CD4-positive, alpha-beta T cell treated with Interleukin-6 for 4 hours (primary cell): ENCODE measurements around the gene FHL2.
"Not testable (repeated sequence)": the region's sequence is repeated elsewhere in the genome, so short reads cannot be mapped to it uniquely, and the experiment has no call there.

Source experiments
- DNase-seq: peaks from one replicate; pipeline ENCODE4 v3.0.0-alpha.2; 2020; ENCODE audit warnings: mixed read lengths

FHL2 gene

DNA sequence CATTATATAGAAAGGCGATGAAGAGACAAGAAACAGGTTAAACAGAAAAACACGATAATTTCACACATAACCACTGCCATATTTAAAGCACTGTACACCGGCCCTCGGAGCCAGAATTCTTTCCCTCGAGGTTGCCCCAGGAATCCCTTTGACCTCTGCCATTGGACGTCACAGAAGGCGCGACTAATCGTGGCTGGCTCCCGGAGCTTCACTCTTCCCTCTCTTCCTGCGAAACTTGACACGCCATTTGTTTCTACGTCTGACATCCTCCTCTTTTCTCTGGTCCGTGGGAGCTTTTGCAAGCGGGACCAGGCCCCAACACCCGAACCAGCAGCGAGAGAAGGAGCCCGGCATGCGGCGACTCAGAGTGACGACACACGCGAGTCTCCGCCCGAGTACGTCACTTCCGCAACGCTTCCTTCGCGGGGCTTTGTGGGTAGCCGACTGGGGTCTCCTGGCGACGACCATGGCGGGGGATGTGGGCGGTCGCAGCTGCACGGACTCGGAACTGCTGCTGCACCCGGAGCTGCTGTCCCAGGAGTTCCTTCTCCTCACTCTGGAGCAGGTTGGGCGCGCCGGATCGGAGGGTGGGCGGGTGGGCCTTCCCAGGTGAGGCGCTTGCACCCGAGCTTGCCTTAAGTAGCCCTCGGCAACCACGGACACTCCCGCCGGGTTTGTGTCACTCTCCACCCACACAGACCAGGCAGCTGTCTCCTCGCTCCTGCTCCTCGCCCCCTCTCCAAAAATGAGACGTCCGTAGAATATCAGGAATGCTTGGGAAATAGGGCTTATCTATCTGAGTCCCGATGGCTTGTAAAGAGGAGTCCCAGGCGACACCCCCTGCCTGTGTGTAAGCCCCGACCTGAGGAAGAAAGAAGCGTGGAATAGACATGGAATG lies 61.5 kb downstream of the FHL2 start, which contains the start of gene C2orf49:
TSS of gene C2orf49 (plus strand) at position 419 of the 898 bp plus-strand sequence. CDS start at position 467, 48 bp downstream.
- DNase-seq = peak; percentile 88

- DNase-seq = no peak
These were observed 62.1 kb downstream of the FHL2 start for GRCh38 chr2:105336786-105337121.

DNA sequence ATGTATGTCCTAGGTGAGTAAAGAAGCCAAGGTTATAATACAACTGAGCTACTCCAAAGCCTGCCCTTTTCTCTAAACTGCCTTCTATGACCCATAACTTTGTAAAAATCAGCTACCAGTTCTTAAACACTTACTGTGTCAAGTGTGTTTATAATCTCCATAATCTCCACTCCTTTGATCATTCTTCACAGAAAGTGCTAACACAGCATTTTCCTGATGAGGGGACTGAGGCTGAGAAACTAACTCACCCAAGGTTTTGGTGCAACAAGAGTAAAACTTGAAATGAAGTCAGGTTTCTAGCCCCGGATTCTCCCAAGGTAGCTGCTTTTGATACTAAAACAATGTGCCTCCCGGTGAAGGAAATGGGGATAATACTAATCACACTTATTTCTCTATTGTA lies 63.4 kb downstream of the FHL2 start:
- DNase-seq = no peak

DNA sequence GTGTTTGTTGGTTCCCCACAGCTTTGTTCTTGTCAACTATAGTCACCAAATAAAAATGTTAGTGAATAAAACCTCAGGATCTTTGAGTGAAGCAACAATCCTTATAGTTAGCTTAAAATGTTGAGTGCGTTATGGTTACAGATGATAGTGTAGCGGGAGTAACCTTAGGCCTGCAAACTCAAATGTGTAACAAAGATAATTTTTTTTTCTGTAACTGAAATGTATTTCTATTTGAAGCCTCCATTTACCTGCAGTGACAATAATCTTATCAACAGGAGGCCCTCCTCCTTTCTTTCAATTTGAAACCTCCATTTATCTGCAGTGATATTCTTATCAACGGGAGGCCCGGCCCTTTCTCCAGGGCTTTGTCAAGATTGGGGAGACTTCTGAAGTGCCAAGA lies 64.6 kb downstream of the FHL2 start:
- no peak for DNase-seq

GRCh38 chr2:105330681-105331375 lies 68.0 kb downstream of the FHL2 start:
- no peak for DNase-seq

DNA sequence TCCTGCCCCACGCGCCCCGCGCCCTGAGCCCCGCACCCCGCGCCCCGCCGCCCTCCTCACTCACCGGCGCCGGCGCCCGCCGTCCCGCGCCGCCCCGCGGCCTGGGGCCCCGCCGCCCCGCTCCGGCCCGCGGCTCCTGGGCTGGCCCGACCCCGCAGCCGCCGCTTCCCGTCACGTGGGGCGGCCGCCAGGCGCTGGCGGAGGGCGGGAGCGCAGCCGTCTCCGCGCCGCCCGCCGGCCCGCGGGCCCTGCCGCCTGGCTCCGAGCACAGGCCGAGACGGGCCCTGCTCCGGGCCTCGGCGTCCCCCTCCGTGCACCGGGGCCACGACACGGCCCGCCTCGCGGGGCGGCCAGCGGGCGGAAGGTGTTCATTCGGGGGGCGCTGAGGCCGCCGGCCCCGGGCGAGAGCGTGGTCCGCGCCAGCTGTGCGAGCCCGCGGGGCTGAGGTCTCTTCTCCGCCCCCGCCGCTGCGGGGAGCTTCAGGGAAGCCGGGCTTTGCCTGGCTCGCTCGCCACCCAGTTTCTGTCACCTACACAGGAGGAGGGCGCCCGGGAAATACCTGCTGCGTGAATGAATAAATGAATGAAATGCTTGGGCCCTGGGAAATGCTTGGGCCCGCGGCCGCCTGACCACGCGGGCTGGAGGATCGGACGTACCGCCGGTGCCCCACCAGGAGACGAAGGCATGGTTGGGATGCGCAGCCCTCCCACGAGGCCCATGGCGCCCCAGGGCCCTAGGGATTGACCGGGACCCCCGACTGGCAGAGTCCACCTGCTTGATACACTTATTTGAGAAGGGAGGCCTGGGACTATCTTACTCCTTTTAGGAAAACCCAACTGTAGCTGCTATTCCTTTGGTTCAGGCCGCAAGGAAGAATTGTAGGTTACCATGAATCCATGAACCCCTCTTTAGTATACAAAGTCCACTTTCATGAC lies 69.0 kb downstream of the FHL2 start, which contains the start of gene TGFBRAP1:
TSS of gene TGFBRAP1 (minus strand) at position 175 of the 935 bp plus-strand sequence. CDS start 21,434 bp downstream, outside the sequence.
- DNase-seq = peak; percentile 68

DNA sequence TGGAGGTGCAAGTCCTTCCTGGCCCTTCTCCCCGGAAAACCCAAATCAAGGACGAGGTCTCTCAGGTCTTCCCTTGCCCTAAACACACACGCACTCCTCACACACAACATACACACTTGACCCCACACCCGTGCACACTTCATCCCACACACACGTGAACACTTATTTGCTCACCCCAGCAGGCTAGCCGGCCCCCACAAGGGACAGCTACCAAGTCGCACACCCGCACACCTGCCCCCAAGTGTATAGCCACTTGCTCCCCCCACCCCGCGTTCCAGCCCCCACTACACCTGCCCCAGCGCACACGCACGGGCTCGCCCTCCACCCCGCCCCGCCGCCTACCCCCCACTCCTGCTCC lies 69.7 kb downstream of the FHL2 start:
- no peak for DNase-seq

GRCh38 chr2:105328281-105329196 lies 70.3 kb downstream of the FHL2 start:
- peak; percentile 24 for DNase-seq

DNA sequence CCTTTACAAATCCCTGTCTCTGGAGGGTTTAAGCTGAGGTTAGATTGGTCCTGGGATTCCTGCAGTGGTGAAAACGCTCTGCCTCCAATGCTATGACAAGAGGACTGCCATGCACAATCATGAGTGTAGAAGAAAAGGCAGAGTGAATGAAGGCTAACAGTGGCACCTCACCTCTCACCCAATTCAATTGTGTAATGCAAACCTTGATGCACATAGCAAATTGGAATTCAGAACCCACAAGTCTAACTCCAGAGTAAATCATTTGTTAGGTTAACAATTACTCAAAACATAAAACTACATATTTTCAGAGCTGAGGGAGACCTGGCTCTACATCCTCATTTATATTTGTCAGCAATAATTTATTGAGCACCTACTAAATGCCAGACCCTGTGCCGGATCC lies 71.2 kb downstream of the FHL2 start:
- no peak for DNase-seq

GRCh38 chr2:105327271-105327670 lies 71.6 kb downstream of the FHL2 start:
- not testable (repeated sequence) for DNase-seq

DNA sequence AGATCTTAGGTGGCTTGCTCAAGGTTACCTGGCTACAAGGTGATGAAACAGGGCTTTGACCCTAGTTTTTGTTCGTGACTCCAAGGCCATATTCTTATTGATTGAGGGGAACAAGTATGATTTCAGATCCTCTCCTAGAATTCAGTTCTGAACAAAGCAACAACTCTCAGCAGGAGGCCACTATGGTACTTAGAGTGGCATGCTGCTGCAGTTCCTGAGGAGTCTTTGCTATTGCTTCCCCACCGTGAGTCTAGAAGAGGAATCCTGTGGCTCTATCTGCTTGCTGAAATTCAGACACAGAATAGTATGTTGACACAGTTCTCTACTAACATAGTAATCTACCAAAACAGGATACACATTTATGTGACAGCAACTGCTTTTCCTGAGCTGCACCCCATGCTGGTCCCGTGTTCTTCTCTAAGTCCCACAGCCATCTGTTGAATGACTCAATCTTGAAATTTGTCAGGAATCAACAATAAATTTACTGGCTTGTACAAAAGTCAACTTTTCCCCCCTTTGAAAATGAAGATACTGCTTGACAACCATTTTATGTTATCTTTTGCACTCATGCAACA lies 73.4 kb downstream of the FHL2 start:
- no peak for DNase-seq

- no peak for DNase-seq
These were observed 74.1 kb downstream of the FHL2 start for GRCh38 chr2:105324732-105325131.

DNA sequence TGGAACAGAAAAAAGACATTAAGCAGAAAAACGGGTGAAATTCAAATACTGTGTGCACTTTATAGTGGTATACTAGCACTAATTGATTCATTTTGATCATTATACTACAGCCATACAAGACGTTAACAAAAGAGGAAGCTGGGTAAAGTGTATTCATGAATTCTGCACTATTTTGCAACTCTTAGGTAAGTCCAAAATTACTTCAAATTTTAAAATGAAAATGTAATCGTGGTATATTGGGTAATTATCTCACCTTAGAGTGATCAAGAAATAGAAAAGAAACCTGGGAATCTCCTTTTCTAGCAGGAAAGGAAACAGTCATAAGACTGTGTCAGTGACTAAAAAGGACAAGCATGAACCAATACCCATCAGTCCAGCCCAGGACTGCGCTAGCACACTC lies 74.8 kb downstream of the FHL2 start:
- DNase-seq = no peak

GRCh38 chr2:105323111-105323510 lies 75.7 kb downstream of the FHL2 start:
- DNase-seq = no peak

DNA sequence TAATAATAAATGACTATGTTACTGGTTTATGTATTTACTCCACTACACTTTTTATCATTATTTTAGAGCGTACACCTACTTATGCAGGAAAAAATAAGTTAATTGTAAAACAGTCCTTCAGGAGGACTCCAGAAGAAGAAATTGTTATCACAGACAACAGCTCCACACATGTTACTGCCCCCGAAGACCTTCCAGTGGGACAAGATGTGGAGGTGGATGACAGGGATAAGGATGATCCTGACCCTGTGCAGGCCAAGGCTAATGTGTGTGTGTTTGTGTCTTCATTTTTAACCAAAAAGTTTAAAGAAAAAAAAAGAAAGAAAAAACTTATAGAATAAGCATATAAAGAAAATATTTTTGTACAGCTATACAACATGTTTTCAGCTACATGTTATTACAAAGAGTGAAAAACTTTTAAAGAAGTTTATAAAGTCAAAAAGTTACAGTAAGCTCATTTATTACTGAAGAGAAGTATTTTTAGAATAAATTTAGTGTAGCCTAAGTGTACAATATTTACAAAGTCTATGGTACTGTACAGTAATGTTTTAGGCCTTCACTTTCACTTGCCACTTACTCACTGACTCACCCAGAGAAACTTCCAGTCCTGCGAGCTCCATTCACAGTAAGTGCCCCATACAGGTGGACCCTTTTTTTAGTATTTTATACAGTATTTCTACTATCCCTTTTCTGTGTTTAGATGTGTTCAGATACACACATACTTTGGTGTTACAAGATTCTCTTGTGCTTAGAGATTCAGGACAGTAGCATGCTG lies 76.8 kb downstream of the FHL2 start:
- DNase-seq = no peak

DNA sequence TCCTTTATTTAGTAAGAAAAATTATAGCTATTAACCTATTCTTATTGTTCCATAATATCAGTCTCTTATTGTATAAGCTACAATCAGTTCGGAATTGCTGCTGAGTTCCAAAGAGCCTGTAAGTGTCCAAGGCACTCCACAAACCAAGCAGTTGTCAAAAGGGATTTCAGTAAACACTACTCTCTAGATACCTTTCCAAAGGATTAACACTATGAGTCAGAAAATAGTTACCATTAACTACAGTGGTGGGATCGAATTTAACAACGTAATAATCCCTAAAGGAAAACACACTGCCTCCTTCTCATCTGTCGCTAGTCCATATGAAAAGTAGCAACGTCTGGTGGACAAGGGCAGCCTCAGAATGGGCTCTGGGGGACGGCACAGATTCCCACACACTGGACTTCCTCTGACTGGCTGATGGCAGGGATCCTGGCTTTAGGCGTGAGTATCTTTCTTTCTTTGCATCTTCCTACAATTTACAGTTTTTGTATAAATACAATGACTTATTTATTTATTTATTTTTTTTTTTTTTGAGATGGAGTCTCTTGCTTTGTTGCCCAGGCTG lies 78.1 kb downstream of the FHL2 start:
- no peak for DNase-seq

GRCh38 chr2:105317937-105318336 lies 80.9 kb downstream of the FHL2 start:
- no peak for DNase-seq

GRCh38 chr2:105315314-105315713 lies 83.5 kb downstream of the FHL2 start:
- DNase-seq = no peak

- no peak for DNase-seq
These were observed 85.0 kb downstream of the FHL2 start for GRCh38 chr2:105313877-105314276.
